ENCODE results near the gene PGPEP1. TPM values are rescaled to one million over a fixed set of nuclear protein-coding genes. Genes with fewer than 3 reads are reported as not detected.
A peak's percentile ranks its signal among the peaks of the same experiment; 100 is the strongest.

The PGPEP1 gene
- total and polyA plus RNA-seq, 3 experiments from 2014 or later, result 12.2 to 27.7 (median 27.3) TPM

DNA sequence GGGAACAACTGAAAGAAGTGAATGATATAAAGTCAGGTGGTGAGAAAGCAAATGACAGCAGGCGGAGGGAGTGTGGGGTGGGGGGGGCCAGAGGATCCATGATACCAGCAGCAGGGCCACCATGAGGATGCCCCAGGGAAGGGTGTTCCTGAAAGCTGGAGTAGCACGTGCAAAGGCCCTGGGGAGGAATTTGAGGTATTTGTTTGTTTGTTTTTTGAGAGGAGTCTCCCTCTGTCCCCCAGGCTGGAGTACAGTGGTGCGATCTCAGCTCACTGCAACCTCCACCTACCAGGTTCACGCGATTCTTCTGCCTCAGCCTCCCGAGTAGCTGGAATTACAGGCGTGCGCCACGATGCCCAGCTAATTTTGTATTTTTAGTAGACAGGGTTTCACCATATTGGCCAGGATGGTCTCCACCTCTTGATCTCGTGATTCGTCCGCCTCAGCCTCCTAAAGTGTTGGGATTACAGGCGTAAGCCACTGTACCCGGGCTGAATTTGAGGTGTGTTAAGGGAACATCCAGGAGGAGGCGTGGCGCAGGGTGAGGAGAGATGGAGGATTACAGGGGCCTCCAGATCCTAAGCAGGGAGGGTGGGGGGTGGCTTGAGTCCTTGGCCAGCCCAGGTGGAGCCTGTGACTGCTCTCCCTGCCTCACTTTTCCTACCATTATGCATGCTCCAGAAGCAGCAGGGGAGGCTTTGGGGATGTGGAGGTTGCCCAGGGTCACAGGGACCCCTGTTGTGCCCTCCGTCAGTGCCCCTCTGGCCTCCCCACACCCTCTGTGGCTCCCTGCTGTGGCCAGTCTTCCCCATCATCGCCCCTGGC, 46.5 kb upstream of the PGPEP1 start:
- H3K27ac ChIP-seq (ENCODE audit: low read depth, low read length), result peak overlapping the region; percentile 99
- no peaks in the 10 kb centered on the region for H3K9me3 ChIP-seq (ENCODE audit: low read length)
- peaks cover 0 to 1% (median 0%) of the 10 kb centered on the region in 5 donors for H3K9me3 Mint-ChIP-seq
- H3K27me3 ChIP-seq (ENCODE audit: insufficient read depth, low read length, poor library complexity, severe bottlenecking), result no peaks in the 10 kb centered on the region
- POLR2A ChIA-PET, result interaction anchor here (2.0 to 5.0 kb wide), 5 partner anchors 9 to 29 kb away, joined by 8 to 192 read pairs (median 30); partner anchors contain the start of genes JUND and LSM4
- H3K4me3 ChIP-seq (ENCODE audit: low read length), result peak overlapping the region; percentile 86
- peak overlapping the region; percentile 75 to 95 (median 80) for H3K4me3 Mint-ChIP-seq
- peaks cover 38 to 59% (median 57%) of the 10 kb centered on the region in 3 donors for H3K4me1 Mint-ChIP-seq
- CTCF ChIA-PET, result interaction anchor here (1.0 to 6.5 kb wide), 4 partner anchors 10 to 102 kb away, joined by 3 to 96 read pairs (median 20); partner anchors contain the start of gene JUND
- peaks cover 52% of the 10 kb centered on the region for H3K4me1 ChIP-seq (ENCODE audit: insufficient read depth, low read length)
- no peaks in the 10 kb centered on the region for H3K36me3 ChIP-seq (ENCODE audit: insufficient read depth, low read length)
- peak overlapping the region; percentile 96 to 100 (median 98) for H3K27ac Mint-ChIP-seq
- peak in 1 of 5 donors; percentile 43 for DNase-seq
- H3K27me3 Mint-ChIP-seq, result peaks cover 0 to 3% of the 10 kb centered on the region in 2 donors
- H3K36me3 Mint-ChIP-seq, result peaks cover 0 to 3% (median 0%) of the 10 kb centered on the region in 3 donors

DNA sequence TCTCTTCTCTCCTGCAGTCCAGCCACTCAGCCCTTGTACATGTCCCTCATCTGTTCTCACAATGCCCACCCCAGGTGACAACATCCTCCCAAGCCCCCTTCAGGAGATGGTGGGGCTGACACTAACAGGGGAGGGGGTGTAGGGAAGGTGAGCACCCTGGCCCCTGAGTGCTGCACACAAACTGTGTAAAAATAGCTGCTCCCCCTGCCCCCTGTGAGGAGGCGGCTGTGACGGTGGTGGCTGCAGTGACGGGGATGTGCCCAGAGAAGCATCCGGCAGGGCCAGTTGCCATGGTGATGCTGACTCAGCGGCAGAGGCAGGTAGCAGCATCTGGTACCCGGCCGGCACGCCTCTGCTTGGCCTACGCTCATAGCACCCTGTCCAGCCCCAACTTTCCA, 45.9 kb upstream of the PGPEP1 start:
- DNase-seq, result peak; percentile 88 to 98 (median 90)
- Histone ChIP-seq H3K36me3 (ENCODE audit: insufficient read depth, low read length) (no peaks in the 10 kb centered on the region), H3K27me3 (ENCODE audit: insufficient read depth, low read length, poor library complexity, severe bottlenecking) (no peaks in the 10 kb centered on the region), H3K4me1 (ENCODE audit: insufficient read depth, low read length) (peaks cover 50% of the 10 kb centered on the region), H3K27ac (ENCODE audit: low read depth, low read length) (peak overlapping the region; percentile 99), H3K4me3 (ENCODE audit: low read length) (no peak overlapping the region), H3K9me3 (ENCODE audit: low read length) (no peaks in the 10 kb centered on the region)
- H3K27ac Mint-ChIP-seq, result peak overlapping the region; percentile 96 to 100 (median 98)
- H3K4me3 Mint-ChIP-seq, result peak overlapping the region; percentile 37 to 95 (median 80)
- POLR2A ChIA-PET, result interaction anchor here (0.6 to 3.8 kb wide), 3 partner anchors 10 to 28 kb away, joined by 3 to 30 read pairs (median 10); partner anchors contain the start of gene LSM4
- H3K9me3 Mint-ChIP-seq, result peaks cover 0 to 1% (median 0%) of the 10 kb centered on the region in 5 donors
- H3K36me3 Mint-ChIP-seq, result peaks cover 0 to 3% (median 0%) of the 10 kb centered on the region in 3 donors
- H3K27me3 Mint-ChIP-seq, result peaks cover 0 to 3% of the 10 kb centered on the region in 2 donors
- peaks cover 37 to 55% (median 53%) of the 10 kb centered on the region in 3 donors for H3K4me1 Mint-ChIP-seq
- CTCF ChIA-PET, result interaction anchor here (5.8 to 6.5 kb wide), 2 partner anchors 9 to 14 kb away, joined by 35 to 96 read pairs; partner anchors contain the start of gene JUND

DNA sequence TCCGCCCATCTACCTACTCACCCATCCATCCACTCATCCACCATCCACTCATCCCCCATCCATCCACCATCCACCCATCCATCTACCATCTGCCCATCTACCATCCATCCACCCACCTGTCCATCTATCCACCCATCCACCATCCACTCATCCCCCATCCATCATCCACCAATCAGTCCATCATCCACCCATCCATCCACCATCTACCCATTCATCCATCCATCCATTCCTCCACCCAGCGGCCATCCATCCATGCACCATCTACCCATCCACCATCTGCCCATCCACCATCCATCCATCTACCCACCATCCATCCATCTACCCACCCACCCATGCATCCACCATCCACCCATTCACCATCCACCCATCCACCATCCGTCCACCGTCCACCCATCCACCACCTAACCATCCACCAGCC, 45.4 kb upstream of the PGPEP1 start:
- H3K36me3 ChIP-seq (ENCODE audit: insufficient read depth, low read length), result no peaks in the 10 kb centered on the region
- H3K36me3 Mint-ChIP-seq, result peaks cover 0 to 3% (median 0%) of the 10 kb centered on the region in 3 donors
- peak overlapping the region in 2 of 7 donors; percentile 81 to 95 for H3K4me3 Mint-ChIP-seq
- H3K27me3 Mint-ChIP-seq, result peaks cover 0 to 3% of the 10 kb centered on the region in 2 donors
- ChIA-PET POLR2A (interaction anchor here (0.6 to 3.8 kb wide), 2 partner anchors 13 to 27 kb away, joined by 3 to 30 read pairs; partner anchors contain the start of gene LSM4), CTCF (interaction anchor here (6.5 kb wide), 1 partner anchor 15 kb away, joined by 96 read pairs; the partner anchor contains the start of gene JUND)
- H3K9me3 ChIP-seq (ENCODE audit: low read length), result no peaks in the 10 kb centered on the region
- no peak overlapping the region for H3K4me3 ChIP-seq (ENCODE audit: low read length)
- peaks cover 32 to 50% (median 48%) of the 10 kb centered on the region in 3 donors for H3K4me1 Mint-ChIP-seq
- peak overlapping the region; percentile 99 for H3K27ac ChIP-seq (ENCODE audit: low read depth, low read length)
- peak overlapping the region; percentile 96 to 100 (median 98) for H3K27ac Mint-ChIP-seq
- peaks cover 44% of the 10 kb centered on the region for H3K4me1 ChIP-seq (ENCODE audit: insufficient read depth, low read length)
- peaks cover 0 to 1% (median 0%) of the 10 kb centered on the region in 5 donors for H3K9me3 Mint-ChIP-seq
- no peak for DNase-seq
- no peaks in the 10 kb centered on the region for H3K27me3 ChIP-seq (ENCODE audit: insufficient read depth, low read length, poor library complexity, severe bottlenecking)

DNA sequence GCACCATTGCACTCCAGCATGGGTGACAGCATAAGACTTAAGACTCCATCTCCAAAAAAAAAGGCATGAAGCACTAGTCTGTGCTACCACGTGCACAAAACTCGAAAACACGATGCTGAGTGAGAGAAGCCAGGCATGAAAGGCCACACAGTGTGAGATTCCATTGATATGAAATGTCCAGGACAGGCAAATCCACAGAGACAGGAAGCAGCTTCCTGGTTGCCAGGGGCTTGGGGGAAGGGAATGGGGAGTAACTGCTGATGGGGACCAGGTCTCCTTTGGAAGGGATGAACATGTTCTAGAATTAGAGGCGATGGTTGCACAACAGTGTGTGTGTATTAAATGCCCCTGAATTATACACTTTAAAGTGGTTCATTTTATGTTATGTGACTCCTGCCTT, 43.1 kb upstream of the PGPEP1 start:
- Mint-ChIP-seq H3K4me3 (no peak overlapping the region), H3K36me3 (no peaks in the 10 kb centered on the region), H3K27ac (peak overlapping the region in 5 of 8 donors; percentile 21 to 87 (median 71)), H3K27me3 (peaks cover 0 to 1% of the 10 kb centered on the region in 2 donors), H3K9me3 (no peaks in the 10 kb centered on the region), H3K4me1 (peaks cover 21 to 35% (median 31%) of the 10 kb centered on the region in 3 donors)
- ChIA-PET CTCF (interaction anchor here (1.1 kb wide), 1 partner anchor 18 kb away, joined by 4 read pairs; no protein-coding TSS in a partner anchor), POLR2A (interaction anchor here (0.6 to 1.5 kb wide), 3 partner anchors 8 to 208 kb away, joined by 5 to 7 read pairs (median 6); partner anchors contain the start of gene JUND)
- no peak for DNase-seq
- Histone ChIP-seq H3K36me3 (ENCODE audit: insufficient read depth, low read length) (no peaks in the 10 kb centered on the region), H3K4me3 (ENCODE audit: low read length) (no peak overlapping the region), H3K27ac (ENCODE audit: low read depth, low read length) (no peak overlapping the region), H3K27me3 (ENCODE audit: insufficient read depth, low read length, poor library complexity, severe bottlenecking) (no peaks in the 10 kb centered on the region), H3K9me3 (ENCODE audit: low read length) (no peaks in the 10 kb centered on the region), H3K4me1 (ENCODE audit: insufficient read depth, low read length) (peaks cover 39% of the 10 kb centered on the region)

DNA sequence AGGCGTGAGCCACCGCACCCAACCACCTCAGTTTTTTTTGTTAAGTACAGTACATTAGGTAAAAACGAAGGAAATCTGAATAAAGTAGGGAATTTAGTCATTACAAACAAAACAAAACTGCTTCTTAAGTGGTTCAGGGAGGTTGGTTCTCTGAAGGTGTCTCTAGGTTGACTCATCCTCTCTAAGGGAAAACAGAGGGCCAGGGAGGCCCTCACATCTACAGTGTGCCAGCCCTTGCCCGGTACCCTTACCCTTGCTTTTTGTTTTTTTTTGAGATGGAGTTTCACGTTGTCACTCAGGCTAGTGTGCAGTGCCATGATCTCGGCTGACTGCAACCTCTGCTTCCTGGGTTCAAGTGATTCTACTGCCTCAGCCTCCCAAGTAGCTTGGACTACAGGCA, 41.8 kb upstream of the PGPEP1 start:
- H3K4me3 Mint-ChIP-seq, result peak overlapping the region in 1 of 7 donors; percentile 30
- Histone ChIP-seq H3K27ac (ENCODE audit: low read depth, low read length) (no peak overlapping the region), H3K36me3 (ENCODE audit: insufficient read depth, low read length) (no peaks in the 10 kb centered on the region), H3K4me1 (ENCODE audit: insufficient read depth, low read length) (peaks cover 38% of the 10 kb centered on the region), H3K27me3 (ENCODE audit: insufficient read depth, low read length, poor library complexity, severe bottlenecking) (no peaks in the 10 kb centered on the region), H3K9me3 (ENCODE audit: low read length) (no peaks in the 10 kb centered on the region), H3K4me3 (ENCODE audit: low read length) (no peak overlapping the region)
- peaks cover 0 to 3% of the 10 kb centered on the region in 2 donors for H3K27me3 Mint-ChIP-seq
- CTCF ChIA-PET, result no interaction called here
- POLR2A ChIA-PET, result interaction anchor here (2.8 kb wide), 1 partner anchor 18 kb away, joined by 17 read pairs; the partner anchor contains the start of gene JUND
- peak overlapping the region in 3 of 8 donors; percentile 46 to 71 (median 65) for H3K27ac Mint-ChIP-seq
- peaks cover 19 to 29% (median 28%) of the 10 kb centered on the region in 3 donors for H3K4me1 Mint-ChIP-seq
- H3K9me3 Mint-ChIP-seq, result no peaks in the 10 kb centered on the region
- no peak for DNase-seq
- H3K36me3 Mint-ChIP-seq, result peaks cover 0 to 2% (median 0%) of the 10 kb centered on the region in 3 donors

DNA sequence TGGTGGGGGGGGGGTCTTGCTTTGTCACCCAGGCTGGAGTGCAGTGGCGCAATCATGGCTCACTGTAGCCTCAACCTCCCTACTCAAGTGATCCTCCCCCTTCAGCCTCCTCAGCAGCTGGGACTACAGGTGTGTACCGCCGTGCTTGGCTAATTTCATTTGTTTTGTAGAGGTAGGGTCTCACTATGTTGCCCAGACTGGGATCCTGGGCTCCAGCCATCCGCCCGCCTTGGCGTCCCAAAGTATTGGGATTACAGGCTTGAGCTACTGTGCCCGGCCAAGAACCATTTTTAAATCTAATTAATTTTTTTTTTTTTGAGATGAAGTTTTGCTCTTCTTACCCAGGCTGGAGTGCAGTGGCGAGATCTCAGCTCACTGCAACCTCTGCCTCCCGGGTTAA, 40.7 kb upstream of the PGPEP1 start:
- no peak overlapping the region for H3K4me3 ChIP-seq (ENCODE audit: low read length)
- H3K36me3 Mint-ChIP-seq, result peaks cover 0 to 5% (median 2%) of the 10 kb centered on the region in 3 donors

DNA sequence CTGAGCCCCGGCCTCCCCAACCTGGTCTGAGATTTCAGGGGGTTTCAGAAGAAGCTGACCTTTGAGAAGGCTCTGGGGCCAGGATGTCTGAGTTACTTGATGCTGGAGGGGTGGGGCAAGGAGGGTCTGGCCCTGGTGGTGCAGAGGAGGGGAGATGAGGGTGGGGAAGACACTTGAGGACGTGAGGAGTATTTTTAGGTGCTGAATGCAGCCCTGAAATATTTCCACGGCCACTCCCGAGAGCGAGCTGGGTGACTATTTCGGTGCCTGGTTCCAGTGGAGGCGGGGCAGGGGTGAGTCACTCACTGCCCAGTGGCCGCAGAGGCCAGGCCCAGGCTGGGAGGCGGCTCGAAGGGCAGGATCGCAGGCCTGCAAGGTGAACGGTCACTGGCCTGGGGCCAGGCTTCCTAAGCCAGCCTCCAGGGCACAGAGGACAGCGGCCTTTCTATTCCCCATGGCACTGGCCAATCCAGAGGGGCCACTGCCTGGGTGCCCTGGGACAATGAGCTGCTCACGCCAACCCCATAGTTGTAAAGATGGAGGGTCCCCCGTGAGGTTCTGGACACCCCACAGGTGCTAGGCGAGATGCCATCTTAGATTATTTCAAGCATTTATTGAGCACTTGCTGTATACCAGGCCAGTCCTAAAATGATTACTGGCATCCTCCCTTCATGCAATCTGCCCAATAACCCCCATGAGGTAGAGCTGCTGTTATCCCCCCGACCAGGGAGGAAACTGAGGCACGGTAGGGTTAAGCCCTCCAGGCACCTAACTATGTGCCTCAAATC, 39.3 kb upstream of the PGPEP1 start:
- Histone ChIP-seq H3K4me3 (ENCODE audit: low read length) (no peak overlapping the region), H3K9me3 (ENCODE audit: low read length) (no peaks in the 10 kb centered on the region), H3K36me3 (ENCODE audit: insufficient read depth, low read length) (no peaks in the 10 kb centered on the region), H3K27ac (ENCODE audit: low read depth, low read length) (peak overlapping the region; percentile 20), H3K4me1 (ENCODE audit: insufficient read depth, low read length) (peaks cover 38% of the 10 kb centered on the region), H3K27me3 (ENCODE audit: insufficient read depth, low read length, poor library complexity, severe bottlenecking) (no peaks in the 10 kb centered on the region)
- H3K4me3 Mint-ChIP-seq, result peak overlapping the region in 3 of 7 donors; percentile 24 to 48 (median 36)
- peaks cover 0 to 11% (median 2%) of the 10 kb centered on the region in 3 donors for H3K36me3 Mint-ChIP-seq
- peak overlapping the region; percentile 43 to 89 (median 72) for H3K27ac Mint-ChIP-seq
- no peak for DNase-seq
- POLR2A ChIA-PET, result interaction anchor here (0.6 to 5.4 kb wide), 2 partner anchors 11 to 21 kb away, joined by 5 to 283 read pairs; partner anchors contain the start of gene JUND
- no peaks in the 10 kb centered on the region for H3K9me3 Mint-ChIP-seq
- CTCF ChIA-PET, result interaction anchor here (1.2 to 4.6 kb wide), 4 partner anchors 10 to 22 kb away, joined by 3 to 35 read pairs (median 16); partner anchors contain the start of genes JUND and LSM4
- H3K27me3 Mint-ChIP-seq, result peaks cover 0 to 1% of the 10 kb centered on the region in 2 donors
- H3K4me1 Mint-ChIP-seq, result peaks cover 25 to 37% (median 27%) of the 10 kb centered on the region in 3 donors

More for the DNA sequence above, 40.7 kb upstream of the PGPEP1 start:
- POLR2A ChIA-PET, result interaction anchor here (2.8 kb wide), 1 partner anchor 19 kb away, joined by 17 read pairs; the partner anchor contains the start of gene JUND
- H3K27me3 Mint-ChIP-seq, result peaks cover 0 to 1% of the 10 kb centered on the region in 2 donors
- peaks cover 33% of the 10 kb centered on the region for H3K4me1 ChIP-seq (ENCODE audit: insufficient read depth, low read length)
- H3K27ac Mint-ChIP-seq, result peak overlapping the region in 2 of 8 donors; percentile 55 to 61
- H3K36me3 ChIP-seq (ENCODE audit: insufficient read depth, low read length), result no peaks in the 10 kb centered on the region
- no peak for DNase-seq
- peaks cover 18 to 28% (median 24%) of the 10 kb centered on the region in 3 donors for H3K4me1 Mint-ChIP-seq
- no peak overlapping the region for H3K4me3 Mint-ChIP-seq
- no peak overlapping the region for H3K27ac ChIP-seq (ENCODE audit: low read depth, low read length)
- CTCF ChIA-PET, result no interaction called here
- H3K27me3 ChIP-seq (ENCODE audit: insufficient read depth, low read length, poor library complexity, severe bottlenecking), result no peaks in the 10 kb centered on the region
- no peaks in the 10 kb centered on the region for H3K9me3 Mint-ChIP-seq
- no peaks in the 10 kb centered on the region for H3K9me3 ChIP-seq (ENCODE audit: low read length)

Data from CD8-positive, alpha-beta memory T cell (primary cell).